HCT116 (cell line): ENCODE measurements around the gene CABYR. TPM values are rescaled to one million over a fixed set of nuclear protein-coding genes. Genes with fewer than 3 reads are reported as not detected.

Experiments
- ATAC-seq: fragments of 200-7000 bp; cut with Tn5 transposase; 2 replicates; pipeline ENCODE4 v1.9.1; 2020; ENCODE audit warnings: mild to moderate bottlenecking, moderate library complexity
- BruUV-seq: library from RNA; stranded (reverse); fragments of 400-500 nt; replicated peaks from 2 replicates; lab custom pipeline; 2021; lab: Mats Ljungman, UMichigan
- CTCF ChIA-PET: fragments of 300-600 bp; sonication (Branson Sonifier 250); formaldehyde crosslinking; loops from one replicate; lab custom pipeline; 2021; ENCODE audit warnings: antibody characterized with exemption; lab: Charles Lee
- POLR2A ChIA-PET: fragments of 300-600, 350-600 bp; sonication (Branson Sonifier 250); formaldehyde crosslinking; loops from one replicate; lab custom pipeline; 2021; ENCODE audit warnings: antibody characterized with exemption; lab: Charles Lee
- RAD21 ChIA-PET, 2 experiments: fragments of 300-600 bp; sonication (Branson Sonifier 250); formaldehyde crosslinking; loops; one replicate each; lab custom pipeline; 2023; ENCODE audit warnings: low total read pairs in 2 of 2; ENCODE audit not compliant: uncharacterized antibody in 2 of 2, unreplicated experiment in 2 of 2, low non-redundant PET in 1 of 2; lab: Charles Lee
- DNase-seq: peaks from one replicate; pipeline ENCODE4 v3.0.0-alpha.2; 2010; ENCODE audit warnings: low read depth, low spot score
- H2AFZ ChIP-seq: fragments of 200-600 bp; shearing (Covaris generic), sonication (generic); 2 replicates; pipeline ENCODE4 v1.6.1; 2017; ENCODE audit warnings: low read depth, mixed run types, mixed read lengths, antibody characterized with exemption, low read length; ENCODE audit not compliant: poor library complexity, severe bottlenecking
- H3K27ac ChIP-seq: 2 replicates; pipeline ENCODE4 v1.5.1; 2012; ENCODE audit warnings: low read depth, low read length
- H3K27me3 ChIP-seq: fragments of 200-600 bp; sonication (generic); 2 replicates; pipeline ENCODE4 v1.6.1; 2016; ENCODE audit warnings: mixed run types, low read length, mixed read lengths; ENCODE audit not compliant: insufficient read depth
- H3K36me3 ChIP-seq, 2 experiments: fragments of 200-500 bp in 1 of 2; fragments of 200-600 bp in 1 of 2; sonication (Bioruptor generic) in 1 of 2; sonication (generic) in 1 of 2; 2 replicates each; pipeline versions ENCODE4 v1.5.1 to v1.6.1; 2014 to 2016; ENCODE audit warnings: low read length in 2 of 2, inconsistent platforms in 1 of 2, mixed read lengths in 1 of 2, mixed run types in 1 of 2; ENCODE audit not compliant: insufficient read depth in 2 of 2, control insufficient read depth in 1 of 2
- H3K4me1 ChIP-seq, 2 experiments: fragments of 200-600 bp in 1 of 2; sonication (generic) in 1 of 2; 2 replicates each; pipeline versions ENCODE4 v1.5.1 to v1.6.1; 2012 to 2017; ENCODE audit warnings: low read length in 2 of 2, inconsistent platforms in 1 of 2, mild to moderate bottlenecking in 1 of 2, mixed read lengths in 1 of 2, mixed run types in 1 of 2, moderate library complexity in 1 of 2; ENCODE audit not compliant: insufficient read depth in 2 of 2, control insufficient read depth in 1 of 2
- H3K4me2 ChIP-seq: fragments of 200-600 bp; sonication (generic); 2 replicates; pipeline ENCODE4 v1.6.1; 2017; ENCODE audit warnings: mixed run types, low read length, mixed read lengths
- H3K4me3 ChIP-seq, 2 experiments: fragments of 200-600 bp in 1 of 2; sonication (generic) in 1 of 2; replicated peaks in 1 of 2; 2 replicates each; pipeline ENCODE4 v1.5.1; 2011 to 2016; ENCODE audit warnings: low read length in 2 of 2, control low read depth in 1 of 2, low read depth in 1 of 2, mild to moderate bottlenecking in 1 of 2, mixed read lengths in 1 of 2, mixed run types in 1 of 2
- H3K79me2 ChIP-seq: fragments of 200-600 bp; sonication (generic); 2 replicates; pipeline ENCODE4 v1.6.1; 2017; ENCODE audit warnings: mild to moderate bottlenecking, mixed run types, low read length, moderate library complexity, mixed read lengths; ENCODE audit not compliant: insufficient read depth
- H3K9ac ChIP-seq: fragments of 200-600 bp; sonication (generic); 2 replicates; pipeline ENCODE4 v1.6.1; 2016; ENCODE audit warnings: low read length, mixed read lengths
- H3K9me2 ChIP-seq: fragments of 200-600 bp; sonication (generic), shearing (Covaris generic); 2 replicates; pipeline ENCODE4 v1.6.1; 2017; ENCODE audit warnings: mixed run types, mild to moderate bottlenecking, moderate library complexity; ENCODE audit not compliant: insufficient read depth
- H3K9me3 ChIP-seq, 2 experiments: fragments of 200-500 bp in 1 of 2; fragments of 200-600 bp in 1 of 2; sonication (Bioruptor generic) in 1 of 2; sonication (generic) in 1 of 2; 2 replicates each; pipeline ENCODE4 v1.6.1; 2014 to 2017; ENCODE audit warnings: low read length in 2 of 2, mixed read lengths in 2 of 2, inconsistent platforms in 1 of 2, low read depth in 1 of 2, mild to moderate bottlenecking in 1 of 2, mixed run types in 1 of 2, moderate library complexity in 1 of 2; ENCODE audit not compliant: control insufficient read depth in 1 of 2, insufficient read depth in 1 of 2
- H4K20me1 ChIP-seq: fragments of 200-600 bp; sonication (generic), shearing (Covaris generic); 2 replicates; pipeline ENCODE4 v1.6.1; 2017; ENCODE audit warnings: mixed run types, mild to moderate bottlenecking, moderate library complexity; ENCODE audit not compliant: insufficient read depth
- ATF3 ChIP-seq: IDR thresholded peaks from 2 replicates; pipeline ENCODE4 v1.6.1; 2012
- CBX3 ChIP-seq: IDR thresholded peaks from 2 replicates; pipeline ENCODE4 v1.6.1; 2012; ENCODE audit warnings: low read depth
- CEBPB ChIP-seq: IDR thresholded peaks from 2 replicates; pipeline ENCODE4 v1.6.1; 2012; ENCODE audit warnings: low read depth
- FOSL1 ChIP-seq: IDR thresholded peaks from 2 replicates; pipeline ENCODE4 v1.6.1; 2012; ENCODE audit warnings: low read depth
- JUND ChIP-seq: IDR thresholded peaks from 2 replicates; pipeline ENCODE4 v1.6.1; 2012
- SRF ChIP-seq: IDR thresholded peaks from 2 replicates; pipeline ENCODE4 v1.6.1; 2012; ENCODE audit warnings: low read depth
- ZNF274 ChIP-seq: fragments of 200-500 bp; sonication (Bioruptor generic); IDR thresholded peaks from 2 replicates; pipeline ENCODE4 v1.6.1; 2014; ENCODE audit warnings: mild to moderate bottlenecking, low read depth, low read length, inconsistent platforms
- intact Hi-C: fragments of 100-400 bp; cut with micrococcal nuclease; formaldehyde crosslinking; loops from 2 replicates; pipeline ENCODE4 v1.10.0; 2022
- total RNA-seq: library from RNA; stranded (reverse); gene quantifications from one replicate; pipeline ENCODE4 v1.2.1, GENCODE V29; 2021; ENCODE audit not compliant: unreplicated experiment

Gene CABYR
- total RNA-seq, 1 experiment from 2014 or later, result not detected

DNA sequence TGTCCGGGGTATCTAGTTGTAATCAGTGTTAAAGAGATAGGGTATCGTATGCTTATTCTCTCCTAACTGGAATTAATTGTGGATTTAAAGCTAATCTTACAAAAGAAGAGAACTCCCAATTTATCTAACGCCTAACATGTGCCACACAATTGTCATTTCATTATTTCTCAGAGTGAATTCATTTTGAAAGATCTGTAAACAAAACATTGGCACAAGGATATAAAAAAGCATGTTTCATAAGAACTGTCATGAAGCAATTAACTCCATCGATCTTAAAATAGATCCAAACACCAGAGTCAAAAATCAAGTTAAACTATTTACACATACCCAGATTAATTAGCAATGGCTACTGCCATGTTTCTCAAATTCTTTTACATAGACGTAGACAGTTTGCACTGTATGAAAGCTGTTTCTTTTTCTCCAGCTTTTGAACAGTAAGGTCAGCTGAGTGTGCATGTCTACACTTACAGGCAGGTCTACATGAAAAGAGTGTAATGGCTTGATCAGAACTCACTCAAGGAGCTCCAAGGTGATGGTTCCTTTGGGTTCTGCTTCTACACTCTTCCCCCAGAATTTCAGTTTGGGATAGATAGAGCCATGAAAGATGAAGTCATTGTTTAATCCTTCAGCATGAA lies 38.8 kb downstream of the CABYR start:
- Histone ChIP-seq H3K4me3 (no peak overlapping the region), H3K9me3 (no peaks in the 10 kb centered on the region), H3K9me2 (no peaks in the 10 kb centered on the region), H3K79me2 (no peaks in the 10 kb centered on the region), H3K36me3 (no peaks in the 10 kb centered on the region), H3K27me3 (no peaks in the 10 kb centered on the region), H3K9ac (no peak overlapping the region), H2AFZ (no peak overlapping the region), H3K4me1 (peaks cover 0 to 15% of the 10 kb centered on the region in 2 experiments; a peak in 2 of 4 replicates), H3K4me2 (no peak overlapping the region), H4K20me1 (no peaks in the 10 kb centered on the region; the same call in 1 of the 2 replicates), H3K27ac (no peak overlapping the region)
- ATAC-seq (no peak), DNase-seq (no peak)
- CTCF ChIA-PET, result interaction anchor here (0.7 to 4.0 kb wide), 8 partner anchors 11 to 312 kb away, joined by 3 to 53 read pairs (median 8); partner anchors contain the start of gene OSBPL1A
- intact Hi-C loops, result loop anchor here (1.0 to 5.0 kb wide), 3 partner anchors 95 to 312 kb away; no protein-coding TSS in a partner anchor
- TF ChIP-seq ATF3 (no peak), SRF (no peak), ZNF274 (no peak), CEBPB (no peak)
- RAD21 ChIA-PET, result interaction anchor here in 1 of 2 experiments (1.2 kb wide), 1 partner anchor 35 kb away, joined by 4 read pairs; no protein-coding TSS in a partner anchor
- POLR2A ChIA-PET, result no interaction called here
- BruUV-seq, result no TSS peak

GRCh38 chr18:24180048-24180447 lies 41.2 kb downstream of the CABYR start:
- H3K9ac ChIP-seq, result no peak overlapping the region
- TF ChIP-seq CBX3 (no peak), FOSL1 (no peak), JUND (no peak)
- no peaks in the 10 kb centered on the region; the same call in 1 of the 2 replicates for H4K20me1 ChIP-seq
- H3K4me3 ChIP-seq, result no peak overlapping the region
- H3K4me1 ChIP-seq, result peaks cover 0 to 10% of the 10 kb centered on the region in 2 experiments; a peak in 2 of 4 replicates
- DNase-seq (no peak), ATAC-seq (no peak)
- no peaks in the 10 kb centered on the region for H3K9me2 ChIP-seq
- H3K27ac ChIP-seq, result no peak overlapping the region
- POLR2A ChIA-PET, result no interaction called here
- intact Hi-C loops, result no loop called here
- H3K27me3 ChIP-seq, result no peaks in the 10 kb centered on the region
- H3K79me2 ChIP-seq, result no peaks in the 10 kb centered on the region
- H3K4me2 ChIP-seq, result no peak overlapping the region
- no TSS peak for BruUV-seq
- H3K36me3 ChIP-seq, result no peaks in the 10 kb centered on the region
- CTCF ChIA-PET, result interaction anchor here (4.0 kb wide), 1 partner anchor 8 kb away, joined by 53 read pairs; no protein-coding TSS in a partner anchor
- RAD21 ChIA-PET, result no interaction called here
- H2AFZ ChIP-seq, result no peak overlapping the region
- H3K9me3 ChIP-seq, result no peaks in the 10 kb centered on the region
